Measurements from ENCODE around the gene AOPEP.

- TF ChIP-seq, protein P1, sequence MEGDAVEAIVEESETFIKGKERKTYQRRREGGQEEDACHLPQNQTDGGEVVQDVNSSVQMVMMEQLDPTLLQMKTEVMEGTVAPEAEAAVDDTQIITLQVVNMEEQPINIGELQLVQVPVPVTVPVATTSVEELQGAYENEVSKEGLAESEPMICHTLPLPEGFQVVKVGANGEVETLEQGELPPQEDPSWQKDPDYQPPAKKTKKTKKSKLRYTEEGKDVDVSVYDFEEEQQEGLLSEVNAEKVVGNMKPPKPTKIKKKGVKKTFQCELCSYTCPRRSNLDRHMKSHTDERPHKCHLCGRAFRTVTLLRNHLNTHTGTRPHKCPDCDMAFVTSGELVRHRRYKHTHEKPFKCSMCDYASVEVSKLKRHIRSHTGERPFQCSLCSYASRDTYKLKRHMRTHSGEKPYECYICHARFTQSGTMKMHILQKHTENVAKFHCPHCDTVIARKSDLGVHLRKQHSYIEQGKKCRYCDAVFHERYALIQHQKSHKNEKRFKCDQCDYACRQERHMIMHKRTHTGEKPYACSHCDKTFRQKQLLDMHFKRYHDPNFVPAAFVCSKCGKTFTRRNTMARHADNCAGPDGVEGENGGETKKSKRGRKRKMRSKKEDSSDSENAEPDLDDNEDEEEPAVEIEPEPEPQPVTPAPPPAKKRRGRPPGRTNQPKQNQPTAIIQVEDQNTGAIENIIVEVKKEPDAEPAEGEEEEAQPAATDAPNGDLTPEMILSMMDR (IDR thresholded peaks at IDR 0.05), result no peak
- TF ChIP-seq POLR2AphosphoS5 (IDR thresholded peaks at IDR 0.05), result no peak
- no peak for TF ChIP-seq POLR2A (IDR thresholded peaks at IDR 0.05; ENCODE audit: low read depth)
- no peak for TF ChIP-seq EP300 (IDR thresholded peaks at IDR 0.05)
Measured at GRCh38 chr9:94915476-94916450, 189.3 kb downstream of the AOPEP start.

Measured in esophagus muscularis mucosa (tissue), 4 donors.